ENCODE data around the gene PXMP2.

Gene PXMP2

DNA sequence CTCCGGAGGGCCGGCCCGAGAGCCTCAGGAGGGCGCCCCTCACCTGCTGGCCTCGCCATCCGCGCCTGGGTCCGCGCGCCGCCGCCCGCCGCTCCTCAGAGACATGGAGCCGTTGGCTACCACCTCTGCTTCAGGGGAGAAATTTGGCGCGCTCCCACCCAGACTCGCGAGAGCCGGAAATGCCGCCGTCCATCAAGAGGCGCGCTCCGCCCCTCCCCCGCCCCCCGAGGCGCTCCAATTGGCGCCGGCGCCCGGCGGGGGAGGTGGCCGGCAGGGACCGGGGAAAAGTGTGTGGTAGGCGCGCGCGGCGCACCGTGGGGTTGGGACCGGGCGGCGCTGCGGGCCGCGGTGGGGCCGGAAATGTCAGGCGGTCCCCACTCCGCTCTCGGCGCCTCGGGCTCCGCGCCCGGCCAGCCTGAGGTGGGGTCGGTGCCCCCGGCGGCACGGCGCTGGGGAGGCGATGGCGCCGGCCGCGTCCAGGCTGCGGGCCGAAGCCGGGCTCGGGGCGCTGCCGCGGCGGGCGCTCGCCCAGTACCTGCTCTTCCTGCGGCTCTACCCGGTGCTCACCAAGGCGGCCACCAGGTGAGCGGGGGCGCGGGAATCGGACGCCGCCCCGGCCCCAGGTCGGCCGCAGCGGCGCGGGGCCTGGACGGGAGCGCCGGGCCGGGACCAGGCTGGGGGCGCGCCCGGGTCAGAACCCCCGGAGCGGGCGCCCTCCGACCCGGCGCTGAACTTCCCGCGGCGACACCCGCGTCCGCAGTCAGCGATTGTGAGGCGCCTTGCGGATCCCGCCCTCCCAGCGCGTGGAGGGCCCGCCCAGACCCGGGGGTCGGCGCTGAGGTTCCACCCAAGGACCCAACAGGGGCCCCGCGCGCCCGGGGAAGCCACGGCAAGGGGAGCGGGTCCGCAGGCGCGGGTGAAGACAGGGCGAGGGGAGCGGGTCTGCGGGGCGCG, at the start of gene PXMP2, which contains the start of gene POLE:
TSS of gene PXMP2 (plus strand) at position 377 of the 954 bp plus-strand sequence. CDS start at position 461, 84 bp downstream.
TSS of gene POLE (minus strand) at position 132 of the 954 bp plus-strand sequence. CDS start at position 105, 27 bp downstream.
- in situ Hi-C loops (cut with MboI; ENCODE audit: low sequenced_read_pairs): no loop called here

DNA sequence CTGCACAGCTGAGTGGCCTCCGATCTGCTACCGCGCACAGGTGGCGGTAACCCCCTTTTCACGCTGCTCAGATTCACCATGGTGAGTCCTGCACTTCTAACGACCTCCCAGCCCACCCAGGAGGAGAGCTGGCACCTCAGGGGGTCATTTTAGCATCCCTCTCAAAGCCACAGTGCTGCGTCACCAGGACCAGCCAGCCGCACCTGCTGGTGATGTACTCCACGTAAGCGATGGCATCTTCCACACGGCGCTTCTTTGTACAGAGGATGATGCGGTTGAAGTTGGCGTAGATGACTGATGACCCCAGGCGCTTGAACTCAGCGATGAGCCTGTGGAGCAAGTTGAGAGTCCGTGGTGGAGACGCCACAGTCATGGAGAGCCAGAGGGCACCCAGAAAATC, 49.6 kb upstream of the PXMP2 start:
- in situ Hi-C loops (cut with MboI; ENCODE audit: low sequenced_read_pairs): no loop called here

DNA sequence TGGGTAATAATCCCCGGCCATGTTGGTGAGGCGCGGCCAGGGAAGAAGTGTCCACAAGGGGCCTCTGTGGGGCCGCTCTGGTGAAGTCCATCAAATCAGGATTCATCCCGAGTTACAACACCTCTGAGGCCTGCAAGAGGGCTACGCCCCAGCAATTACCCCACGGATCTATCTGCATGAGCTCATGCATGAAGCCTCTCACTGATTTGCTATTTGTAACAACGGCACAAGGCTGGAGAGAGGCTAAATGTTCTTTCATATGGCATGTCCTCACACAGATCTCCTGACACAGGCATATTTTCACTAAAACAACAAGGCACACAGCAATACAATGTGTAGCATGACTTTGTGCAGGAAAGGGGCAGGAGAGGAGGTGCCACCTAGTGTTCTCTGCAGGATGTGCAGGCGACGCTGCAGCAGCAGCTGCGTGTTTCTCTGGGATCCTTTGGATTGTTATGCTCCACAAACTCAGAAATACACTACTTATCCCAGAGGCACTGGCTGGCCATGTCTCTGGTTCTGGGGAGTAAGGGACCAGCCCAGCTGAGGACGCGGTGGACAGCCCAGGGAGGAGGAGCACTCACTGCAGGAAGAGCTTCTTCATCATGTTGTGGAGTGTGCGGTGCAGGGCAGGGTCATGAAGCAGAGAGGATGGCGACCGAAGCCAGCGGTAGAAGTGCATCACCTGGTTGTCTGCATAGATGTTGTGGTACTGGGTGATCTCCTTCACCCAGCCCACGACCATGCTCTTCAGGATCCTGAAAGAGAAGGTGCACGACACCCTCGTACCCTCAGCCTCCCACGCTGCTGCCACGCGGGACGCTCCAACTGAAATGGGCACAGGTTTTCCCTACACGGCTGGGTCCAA, 48.6 kb upstream of the PXMP2 start:
- in situ Hi-C loops (cut with MboI; ENCODE audit: low sequenced_read_pairs): no loop called here

DNA sequence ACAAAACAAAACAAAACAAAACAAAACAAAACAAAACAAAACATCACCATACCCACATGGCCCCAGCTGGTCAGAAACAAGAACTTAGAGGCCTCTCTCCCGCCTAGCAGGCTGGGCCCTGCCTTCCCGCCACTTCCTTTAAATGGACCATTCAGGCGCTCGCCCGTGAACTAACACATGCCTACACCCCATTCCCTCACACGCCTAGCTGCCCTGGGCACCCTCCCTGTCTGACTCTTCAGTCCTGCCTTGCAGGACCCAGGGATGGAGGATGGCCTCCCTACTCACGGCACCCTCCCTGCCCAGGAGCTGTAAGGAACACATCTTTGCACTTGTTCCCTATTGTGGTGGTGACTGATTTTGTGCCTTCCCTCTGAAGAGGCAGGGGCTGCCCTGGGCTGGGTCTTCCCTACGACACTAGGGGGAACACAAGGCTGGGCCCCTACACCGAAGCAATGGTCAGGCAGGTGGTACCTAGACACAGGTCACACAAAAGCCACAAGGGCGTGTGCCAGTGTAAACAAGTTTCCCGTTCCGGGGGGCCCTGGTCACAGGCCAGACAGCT, 47.3 kb upstream of the PXMP2 start:
- in situ Hi-C loops (cut with MboI; ENCODE audit: low sequenced_read_pairs): no loop called here

DNA sequence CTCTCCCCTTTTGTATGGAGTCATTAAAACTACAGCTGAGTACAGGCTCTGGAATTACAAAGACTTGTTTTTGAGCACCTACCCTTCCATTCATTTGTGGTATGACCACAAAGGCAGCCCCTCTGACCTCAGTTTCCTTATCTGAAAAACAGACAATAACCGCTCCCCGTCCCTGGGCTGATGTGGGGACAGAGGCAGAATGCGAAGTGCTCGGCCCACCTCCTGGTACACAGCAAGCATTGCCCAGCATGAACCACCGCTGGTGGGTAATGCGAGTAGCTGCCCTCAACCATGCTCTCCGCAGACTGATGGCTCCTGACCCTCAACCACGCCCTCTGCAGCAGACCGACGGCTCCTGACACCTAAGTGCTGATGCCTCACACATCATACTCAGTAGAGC, 46.5 kb upstream of the PXMP2 start:
- in situ Hi-C loops (cut with MboI; ENCODE audit: low sequenced_read_pairs): no loop called here

DNA sequence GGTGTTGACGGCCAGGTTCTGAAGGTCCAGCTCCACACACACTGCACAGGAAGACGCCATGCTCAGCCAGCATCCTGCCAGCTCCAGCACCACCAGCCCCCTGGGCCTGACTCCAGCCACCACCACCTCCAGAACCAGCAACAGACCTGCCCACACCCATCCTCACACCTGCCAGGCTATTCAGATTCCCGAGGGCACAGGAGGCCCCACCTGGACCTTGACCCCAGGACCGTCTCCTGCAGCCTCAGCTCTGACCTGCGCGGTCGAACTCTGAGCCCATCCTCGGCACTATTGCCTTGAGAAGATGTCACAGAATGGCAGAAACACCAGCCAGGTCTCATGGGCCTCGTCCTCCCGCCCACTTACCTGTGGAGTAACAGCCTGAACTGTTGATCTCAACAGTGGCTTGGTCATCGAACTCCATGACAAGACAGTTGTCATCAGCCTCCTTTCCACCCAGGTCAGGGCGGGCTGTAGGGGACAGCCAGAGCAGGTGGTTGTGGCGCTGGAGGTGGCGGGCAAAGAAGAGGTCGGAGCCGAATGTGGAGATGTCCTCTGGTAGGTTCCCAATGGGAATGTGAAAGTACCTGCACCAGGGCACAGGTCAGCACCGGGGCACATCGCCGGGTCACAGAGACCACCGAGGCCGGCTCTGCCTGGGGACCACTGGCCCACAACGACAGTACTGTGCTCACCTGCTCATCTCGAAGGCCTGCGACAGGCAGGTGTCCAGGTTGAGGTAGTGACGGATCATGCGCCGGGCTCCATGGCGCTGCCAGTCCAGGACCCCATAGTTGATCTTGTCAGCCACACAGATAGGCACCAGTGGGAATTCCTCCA, 45.4 kb upstream of the PXMP2 start:
- in situ Hi-C loops (cut with MboI; ENCODE audit: low sequenced_read_pairs): no loop called here

DNA sequence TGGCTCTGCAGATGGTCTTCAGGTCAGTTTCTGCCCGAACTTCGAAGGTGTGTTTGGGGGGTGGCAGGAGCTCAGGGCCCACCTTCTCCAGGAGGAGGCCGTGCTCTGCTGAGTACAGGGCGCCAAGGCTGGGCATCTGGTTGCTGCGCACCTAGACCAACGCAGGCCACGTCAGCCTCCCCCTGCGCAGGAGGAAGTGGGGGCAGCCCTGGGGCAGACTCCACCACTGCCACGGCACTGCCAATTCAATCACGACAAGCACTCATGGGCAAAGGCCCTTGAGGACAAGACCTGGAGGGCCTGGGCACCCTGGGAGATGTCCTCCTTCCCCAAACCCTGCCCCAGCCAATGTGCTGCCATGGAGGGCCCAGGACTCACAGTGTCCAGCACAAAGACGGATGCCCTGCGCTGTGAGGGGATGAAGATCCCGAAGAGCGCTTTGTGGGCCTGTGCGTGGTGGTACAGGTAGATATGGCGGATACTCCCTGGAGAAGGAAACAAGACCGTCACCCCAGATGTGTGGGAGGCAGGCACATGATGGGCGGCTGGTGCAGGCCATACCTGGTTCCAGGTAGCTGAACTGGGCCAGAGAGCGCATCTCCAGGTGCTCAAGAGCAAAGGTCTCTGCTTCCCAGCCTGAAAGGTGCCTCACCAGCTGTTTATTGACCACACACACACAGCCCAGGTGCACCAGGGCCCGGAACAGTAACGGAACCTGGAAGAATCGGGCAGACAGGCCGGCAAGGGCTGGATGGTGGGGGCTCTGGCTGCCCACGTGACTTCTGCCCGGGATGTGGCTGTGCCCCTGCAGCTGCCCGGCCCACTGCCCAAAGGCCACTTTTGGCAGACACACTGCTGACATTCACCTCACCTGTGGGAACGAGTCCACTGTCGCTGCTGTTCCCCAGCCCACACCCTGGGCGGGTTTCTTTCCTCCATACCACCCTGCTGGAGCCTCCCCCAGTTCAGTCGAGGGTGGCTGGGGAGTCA, 44.2 kb upstream of the PXMP2 start:
- in situ Hi-C loops (cut with MboI; ENCODE audit: low sequenced_read_pairs): no loop called here

DNA sequence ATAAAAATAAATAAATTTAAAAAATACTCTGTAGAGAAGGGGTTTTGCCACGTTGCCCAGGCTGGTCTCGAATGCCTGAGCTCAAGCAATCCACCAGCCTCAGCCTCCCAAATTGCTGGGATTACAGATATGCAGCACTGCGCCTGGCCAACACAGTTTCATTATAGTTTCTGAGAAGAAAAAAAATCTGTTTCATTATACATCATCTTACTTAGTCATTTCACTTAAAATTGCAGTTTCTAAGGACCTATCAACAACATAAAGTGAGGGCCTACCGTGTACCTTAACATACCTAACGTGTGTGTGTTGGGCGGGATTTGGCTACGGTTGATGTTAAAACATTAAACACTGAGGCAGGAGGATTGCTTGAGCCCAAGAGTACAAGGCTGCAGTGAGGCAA, 40.5 kb upstream of the PXMP2 start:
- in situ Hi-C loops (cut with MboI; ENCODE audit: low sequenced_read_pairs): no loop called here

DNA sequence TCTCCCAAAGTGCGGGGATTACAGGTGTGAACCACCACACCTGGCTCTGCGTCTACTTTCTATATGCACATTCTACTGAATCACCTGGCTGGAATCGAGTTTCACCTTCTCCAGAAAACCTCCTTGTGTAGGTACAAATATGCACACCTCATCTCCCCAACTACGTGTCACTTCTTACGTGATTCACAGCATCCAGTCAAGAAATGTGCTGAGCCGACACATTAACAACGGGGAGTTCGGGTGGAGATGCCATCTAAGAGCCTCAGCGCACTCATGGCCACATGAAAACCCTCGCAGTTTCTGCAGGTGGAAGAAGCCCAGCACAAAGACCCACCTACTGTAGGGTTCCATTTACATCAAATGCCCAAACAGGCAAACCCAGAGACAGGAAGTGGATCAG, 39.5 kb upstream of the PXMP2 start:
- in situ Hi-C loops (cut with MboI; ENCODE audit: low sequenced_read_pairs): no loop called here

DNA sequence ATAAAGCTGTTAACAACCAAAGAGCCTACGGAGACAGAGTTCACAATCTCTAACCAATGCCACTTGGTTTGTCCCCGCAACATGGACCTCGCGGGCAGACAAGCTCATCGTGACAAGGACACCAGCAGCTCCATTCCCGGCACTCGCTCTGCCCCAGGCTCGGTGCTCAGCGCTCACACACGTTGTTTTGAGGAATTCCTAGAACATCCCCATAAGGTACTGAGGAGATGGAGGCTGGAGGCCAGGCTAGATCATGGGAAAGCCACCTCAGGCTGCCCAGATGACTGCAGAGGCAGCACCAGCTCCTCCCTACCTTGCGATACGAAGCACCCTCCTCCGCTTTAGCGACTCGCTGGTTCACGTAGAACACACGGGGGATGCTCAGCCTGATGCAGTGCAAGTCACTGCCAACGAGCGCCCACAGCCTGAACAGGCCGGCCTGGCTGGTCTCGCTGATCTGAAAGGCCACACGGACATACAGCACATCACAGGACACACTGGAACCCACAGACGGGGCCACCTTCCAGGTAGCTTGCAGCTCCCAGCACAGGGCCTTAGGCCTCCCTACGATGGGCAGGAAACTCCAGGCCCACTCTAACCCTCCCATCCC, 38.7 kb upstream of the PXMP2 start:
- in situ Hi-C loops (cut with MboI; ENCODE audit: low sequenced_read_pairs): no loop called here

DNA sequence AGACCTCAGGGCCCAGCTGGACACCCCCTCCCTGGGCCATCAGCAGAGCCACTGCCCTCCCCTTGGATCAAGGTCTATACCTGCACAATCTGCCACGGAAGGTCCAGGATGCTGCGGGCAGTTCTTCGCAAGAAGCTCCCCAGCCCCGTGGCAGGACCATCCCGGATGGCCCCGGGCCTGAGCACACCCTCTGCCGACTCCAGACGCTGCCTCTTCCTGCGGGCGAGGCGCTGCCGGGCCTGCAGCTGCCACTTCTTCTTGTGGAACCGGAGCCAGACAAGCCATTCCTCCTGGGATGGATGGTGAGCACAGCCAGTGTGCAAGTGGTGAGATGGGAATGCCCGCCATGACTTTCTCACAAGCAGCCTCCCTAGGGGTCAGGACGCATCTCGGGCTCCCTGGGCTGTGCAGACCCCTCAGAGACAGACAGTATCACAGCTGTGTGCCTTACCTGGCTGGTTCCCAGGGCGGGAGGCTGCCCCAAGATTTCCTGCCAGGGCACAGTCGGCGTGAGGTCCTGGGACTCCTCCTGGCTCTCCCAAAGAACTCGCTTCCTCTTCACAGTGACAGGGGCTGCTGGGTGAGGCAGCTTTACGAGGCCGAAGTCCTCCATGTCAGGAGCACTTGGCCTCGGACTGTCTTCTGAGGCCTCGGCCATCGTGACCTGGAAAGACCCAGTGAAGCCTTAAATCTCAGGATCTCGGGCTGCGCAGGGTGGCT, 38.0 kb upstream of the PXMP2 start:
- in situ Hi-C loops (cut with MboI; ENCODE audit: low sequenced_read_pairs): no loop called here

DNA sequence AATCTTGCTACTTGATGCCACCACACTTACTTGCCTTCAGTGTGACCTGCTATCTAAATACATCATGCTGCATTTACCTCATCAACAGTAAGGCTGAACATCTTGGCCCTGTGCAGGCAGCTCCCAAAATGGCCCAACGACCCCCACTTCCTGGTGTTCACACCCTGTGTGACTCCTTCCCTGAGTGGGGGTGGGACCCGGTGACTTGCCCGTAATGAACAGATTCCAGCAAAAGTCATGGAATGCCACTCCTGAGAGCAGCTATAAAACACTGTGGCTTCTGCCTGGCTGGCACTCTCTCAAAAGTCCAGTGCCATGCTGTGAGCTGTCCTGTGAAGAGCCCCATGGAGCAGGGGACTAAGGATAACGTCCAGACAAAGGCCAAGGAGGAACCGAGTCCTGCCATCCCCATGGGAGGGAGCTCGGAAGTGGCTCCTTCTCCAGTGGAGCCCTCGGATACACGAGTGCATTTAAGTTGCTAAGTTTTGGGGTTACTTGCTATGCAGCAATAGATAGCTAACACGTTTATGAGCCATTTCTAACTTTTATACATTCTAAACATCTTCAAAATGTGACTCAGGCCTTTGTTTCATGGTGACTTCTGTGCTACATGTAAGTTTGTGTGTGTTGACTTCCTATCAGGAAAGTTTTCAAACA, 35.8 kb upstream of the PXMP2 start:
- in situ Hi-C loops (cut with MboI; ENCODE audit: low sequenced_read_pairs): no loop called here

DNA sequence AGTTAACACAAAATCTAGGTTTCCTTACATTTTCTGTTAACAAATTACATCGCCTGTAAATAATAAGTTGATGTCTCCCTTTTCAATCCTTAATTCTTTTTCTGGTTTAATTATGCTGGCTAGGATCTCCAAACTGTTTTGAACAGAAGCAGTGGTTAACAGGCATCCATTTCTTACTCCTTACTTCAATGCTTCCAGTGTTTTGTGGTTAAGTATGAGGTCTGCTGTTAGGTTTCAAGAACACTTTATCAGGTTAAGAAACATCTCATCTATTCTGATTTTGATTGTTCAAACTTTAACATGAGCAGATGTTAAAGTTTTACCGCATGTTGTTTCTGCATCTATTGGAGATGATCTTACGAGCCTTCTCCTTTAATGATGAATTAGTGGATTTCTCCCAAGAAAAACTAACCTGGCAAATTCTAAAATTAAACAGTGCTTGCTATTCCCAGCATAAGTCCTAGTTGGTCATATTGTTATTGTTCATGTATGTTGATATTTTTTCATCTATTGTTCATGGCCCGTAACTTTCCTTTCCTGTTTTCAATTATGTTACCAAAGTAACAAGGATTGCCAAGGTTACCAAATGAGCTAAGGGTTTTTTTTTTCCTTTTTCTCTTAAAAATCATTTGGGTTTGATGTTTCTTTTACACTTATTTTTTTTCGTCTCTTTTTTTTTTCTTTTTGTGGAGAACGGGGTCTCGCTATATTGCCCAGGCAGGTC, 33.7 kb upstream of the PXMP2 start:
- in situ Hi-C loops (cut with MboI; ENCODE audit: low sequenced_read_pairs): no loop called here

DNA sequence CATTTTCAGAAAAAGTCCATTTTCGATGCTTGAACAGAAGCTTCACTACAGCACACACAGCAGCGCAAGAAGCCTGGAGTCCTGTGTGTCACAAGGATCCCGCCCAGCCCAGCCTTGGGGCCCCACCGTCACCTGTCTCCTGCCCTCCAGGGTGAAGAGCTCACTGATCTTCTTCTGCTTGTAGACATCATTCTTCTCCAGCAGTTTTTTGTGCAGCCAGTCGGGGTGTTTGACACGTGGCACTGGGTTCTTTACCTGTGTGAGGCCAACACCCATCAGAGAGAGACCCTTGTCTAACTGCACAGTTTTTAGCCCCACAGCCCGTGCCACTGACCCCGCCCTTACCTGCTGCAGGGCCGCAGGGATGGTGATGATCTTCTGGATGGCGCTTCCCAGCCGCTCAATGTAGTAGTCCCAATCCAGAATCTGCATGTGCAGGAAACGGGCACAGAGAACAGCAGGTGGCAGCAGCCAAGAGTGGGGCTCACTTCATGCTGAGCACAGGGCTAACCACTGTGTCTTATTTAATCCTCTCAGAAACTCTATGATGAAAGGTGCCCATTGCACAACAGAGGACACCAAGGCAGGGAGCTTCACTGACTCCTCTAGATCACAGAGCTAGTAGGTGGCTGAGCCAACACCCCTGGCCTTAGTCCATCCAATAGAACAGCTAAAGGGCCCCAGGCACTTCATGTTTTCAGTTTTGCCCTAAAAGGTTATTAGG, 30.2 kb upstream of the PXMP2 start:
- in situ Hi-C loops (cut with MboI; ENCODE audit: low sequenced_read_pairs): no loop called here

DNA sequence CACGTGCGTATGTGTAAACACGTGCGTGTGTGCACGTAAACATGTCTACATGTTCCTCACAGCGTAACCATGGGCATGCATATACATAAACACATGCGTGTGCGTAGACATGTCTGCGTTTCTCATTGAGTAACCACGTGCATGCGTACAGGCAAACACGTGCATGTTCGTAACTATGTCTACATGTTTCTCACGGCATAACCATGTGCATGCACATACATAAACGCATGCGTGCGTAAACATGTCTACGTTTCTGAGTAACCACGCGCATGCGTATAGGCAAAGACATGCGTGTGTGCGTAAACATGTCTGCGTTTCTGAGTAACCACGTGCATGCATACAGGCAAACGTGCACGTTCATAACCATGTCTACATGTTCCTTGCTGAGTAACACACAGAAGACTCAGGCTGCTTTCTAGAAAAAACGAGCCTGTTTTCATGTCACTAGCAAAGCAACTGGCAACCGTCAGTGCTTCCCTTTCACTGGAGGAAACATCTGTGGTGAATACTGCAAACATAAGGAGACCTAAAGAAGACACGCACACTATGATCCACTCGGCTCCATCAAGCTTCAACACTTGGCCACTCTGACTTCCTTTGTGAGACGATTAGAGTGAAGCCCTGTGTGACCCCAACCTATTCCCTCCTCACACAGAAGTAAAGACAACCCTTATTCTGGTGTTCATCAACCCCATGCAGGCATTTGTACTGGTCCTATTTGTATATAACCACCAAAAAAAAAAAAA, 29.1 kb upstream of the PXMP2 start:
- in situ Hi-C loops (cut with MboI; ENCODE audit: low sequenced_read_pairs): no loop called here

DNA sequence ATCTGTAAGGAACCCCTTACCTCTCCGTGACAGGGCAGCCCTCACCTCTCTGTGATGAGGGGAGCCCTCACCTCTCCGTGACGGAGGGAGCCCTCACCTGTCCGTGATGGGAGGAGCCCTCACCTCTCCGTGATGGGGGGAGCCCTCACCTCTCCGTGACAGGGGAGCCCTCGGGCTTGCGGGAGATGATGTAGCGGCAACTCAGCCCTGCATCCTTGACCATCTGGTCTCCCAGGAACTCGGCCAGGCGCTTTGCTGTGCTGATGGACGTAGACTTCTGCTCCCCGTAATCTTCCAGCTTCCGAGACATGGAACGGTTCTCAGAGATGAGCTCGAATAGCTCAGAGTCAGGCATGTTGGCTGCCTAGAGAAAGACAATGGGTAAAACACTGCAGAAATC, 28.2 kb upstream of the PXMP2 start:
- in situ Hi-C loops (cut with MboI; ENCODE audit: low sequenced_read_pairs): no loop called here
